Measurements from ENCODE around the gene KDM3B. TPM values are rescaled to one million over a fixed set of nuclear protein-coding genes. Genes with fewer than 3 reads are reported as not detected.
"Not testable (repeated sequence)": the region's sequence is repeated elsewhere in the genome, so short reads cannot be mapped to it uniquely, and the experiment has no call there.

KDM3B gene
- 80.2 TPM for total RNA-seq

GRCh38 chr5:138352071-138352721 lies at the start of gene KDM3B:
TSS of gene KDM3B (plus strand) at chr5:138352685. CDS start at chr5:138352796, 111 bp downstream.
- peak; percentile 90 for DNase-seq

DNA sequence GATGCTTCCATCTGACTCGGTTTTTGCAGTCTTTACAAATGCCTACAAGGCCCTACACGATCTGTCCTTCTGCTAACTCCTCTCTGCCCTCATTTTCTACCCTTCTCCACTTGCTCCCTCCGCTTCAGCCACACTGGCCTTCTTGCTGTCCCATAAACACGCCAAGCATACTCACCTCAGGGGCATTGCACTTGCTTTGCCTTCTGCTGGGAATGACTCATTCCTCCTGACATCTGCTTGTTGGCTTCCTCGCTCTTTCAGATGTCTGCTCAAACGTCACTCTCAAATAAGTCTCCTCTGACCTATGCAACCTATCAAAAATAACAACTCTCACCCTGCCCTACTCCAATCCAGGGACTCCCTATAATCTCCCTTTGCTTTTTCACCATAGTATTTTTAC lies 49.1 kb upstream of the KDM3B start:
- no peak for DNase-seq

DNA sequence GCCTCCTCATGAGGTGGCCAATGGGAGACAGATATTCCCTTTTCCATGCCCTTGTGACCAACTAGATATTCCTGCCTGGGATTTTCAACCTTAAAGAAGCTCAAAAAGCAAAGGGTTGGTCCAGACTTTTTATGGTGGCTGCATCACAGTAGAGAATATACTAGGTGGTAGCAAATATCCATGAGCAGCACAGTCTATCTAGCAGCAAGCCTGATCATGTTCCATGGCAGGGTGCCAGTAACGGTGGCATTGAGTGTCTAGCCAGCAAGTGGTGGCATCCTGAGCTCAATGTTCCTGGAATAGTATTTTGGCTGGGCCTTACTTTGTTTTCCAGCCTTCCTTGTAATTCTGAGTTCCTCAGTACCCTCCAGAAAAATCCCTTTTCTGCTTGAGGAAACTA lies 46.7 kb upstream of the KDM3B start:
- DNase-seq = peak; percentile 73

GRCh38 chr5:138315751-138316278 lies 36.7 kb upstream of the KDM3B start:
- no peak for DNase-seq

GRCh38 chr5:138316355-138316754 lies 36.1 kb upstream of the KDM3B start:
- no peak for DNase-seq

DNA sequence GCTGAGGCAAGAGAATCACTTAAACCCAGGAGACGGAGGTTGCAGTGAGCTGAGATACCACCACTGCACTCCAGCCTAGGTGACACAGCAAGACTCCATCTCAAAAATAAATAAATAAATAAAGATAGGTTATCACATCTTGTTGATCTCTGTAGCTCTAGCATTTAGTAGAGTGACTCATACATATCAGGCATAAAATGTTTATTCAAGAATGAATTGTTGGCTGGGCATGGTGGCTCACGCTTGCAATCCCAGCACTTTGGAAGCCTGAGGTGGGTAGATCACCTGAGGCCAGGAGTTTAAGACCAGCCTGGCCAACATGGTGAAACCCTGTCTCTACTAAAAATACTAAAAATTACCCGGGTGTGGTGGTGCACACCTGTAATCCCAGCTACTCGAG lies 34.3 kb upstream of the KDM3B start:
- DNase-seq = not testable (repeated sequence)

GRCh38 chr5:138330813-138331448 lies 21.6 kb upstream of the KDM3B start:
- no peak for DNase-seq

GRCh38 chr5:138331449-138332368 lies 20.8 kb upstream of the KDM3B start, which contains the start of gene CDC25C:
TSS of gene CDC25C (minus strand) at chr5:138331804. CDS start at chr5:138331180, 624 bp downstream.
- DNase-seq = peak; percentile 100

GRCh38 chr5:138334867-138335447 lies 17.5 kb upstream of the KDM3B start:
- no peak for DNase-seq

GRCh38 chr5:138336952-138337684 lies 15.4 kb upstream of the KDM3B start:
- DNase-seq = peak; percentile 95

DNA sequence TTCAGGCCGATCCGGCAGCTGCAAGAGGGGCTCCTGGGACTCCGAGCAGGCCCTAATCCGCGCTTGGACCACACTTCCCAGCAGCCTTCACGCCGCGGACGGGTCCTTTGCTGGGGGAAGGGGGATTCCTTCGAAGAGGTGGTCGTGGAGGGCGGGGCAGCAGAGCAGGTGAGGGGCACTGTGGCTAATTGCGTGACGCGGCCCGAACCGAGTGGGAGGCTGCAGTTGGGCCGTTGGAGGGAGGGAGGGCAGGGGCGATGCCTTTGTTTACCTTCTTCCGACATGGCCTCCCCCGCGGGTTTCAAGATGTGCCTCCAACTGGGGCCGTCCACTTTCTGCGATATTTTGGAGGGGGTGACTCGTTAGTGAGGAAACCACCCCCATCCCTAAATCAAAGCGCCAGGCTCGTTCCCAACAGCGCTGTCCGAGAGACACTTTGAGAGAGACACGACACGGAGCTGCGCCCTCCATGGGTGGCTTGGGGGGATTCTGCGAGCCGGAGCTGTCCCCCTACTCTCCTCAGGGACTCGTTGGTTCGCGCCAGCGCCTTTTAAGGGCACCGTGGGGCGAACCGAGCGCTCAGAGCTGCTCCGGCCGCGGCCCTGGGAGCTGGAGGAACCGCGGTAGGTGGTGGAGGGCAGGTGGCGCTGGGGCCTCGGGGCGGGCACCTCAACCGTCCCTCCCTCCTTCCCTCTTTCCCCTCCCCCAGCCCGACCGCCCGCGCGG lies 14.6 kb upstream of the KDM3B start, which contains the start of gene FAM53C:
TSS of gene FAM53C (plus strand) at position 582 of the 726 bp plus-strand sequence. CDS start 3,070 bp downstream, outside the sequence.
- peak; percentile 97 for DNase-seq

GRCh38 chr5:138338411-138339090 lies 13.9 kb upstream of the KDM3B start:
- DNase-seq = no peak

DNA sequence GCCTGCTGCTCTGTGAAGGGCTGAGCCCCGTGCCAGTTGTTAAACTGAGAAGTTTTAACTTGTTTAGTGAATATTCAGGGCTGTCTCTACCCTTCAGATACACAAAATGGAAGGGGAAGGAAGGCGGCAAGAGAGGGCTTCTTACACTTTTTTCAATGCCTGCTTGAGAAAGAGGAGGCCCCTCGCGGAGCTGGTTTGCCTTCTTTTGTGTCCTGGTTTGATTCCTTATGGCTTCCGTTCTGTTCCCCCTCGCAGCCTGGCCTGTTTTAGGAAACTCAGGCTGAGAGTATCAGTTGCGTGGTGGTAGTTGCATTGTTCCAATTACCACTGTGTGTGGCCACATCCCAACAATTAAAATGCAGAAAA lies 13.4 kb upstream of the KDM3B start:
- DNase-seq = peak; percentile 60

DNA sequence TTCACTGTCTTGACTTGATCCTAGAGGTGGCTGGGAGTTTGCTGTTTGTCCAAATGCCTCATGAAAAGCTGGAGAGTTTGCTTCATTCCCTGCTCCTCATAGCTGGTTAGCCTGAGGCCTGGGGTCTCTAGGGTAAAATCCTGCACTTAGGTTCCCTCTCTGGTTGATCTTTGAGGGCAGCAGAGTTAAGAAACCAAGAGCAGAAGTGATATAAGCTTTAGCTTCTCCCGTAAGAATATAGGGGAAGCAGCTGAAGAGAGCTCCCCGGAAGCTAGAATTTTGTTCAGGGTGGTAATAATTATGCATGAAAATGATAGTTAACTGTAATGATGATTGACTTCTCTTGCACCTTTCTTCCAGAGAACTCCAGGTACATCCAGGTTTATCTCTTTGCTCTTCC lies 13.0 kb upstream of the KDM3B start:
- DNase-seq = no peak

GRCh38 chr5:138340008-138340407 lies 12.5 kb upstream of the KDM3B start:
- no peak for DNase-seq

- DNase-seq = no peak
Observed at GRCh38 chr5:138344887-138345622, 7.4 kb upstream of the KDM3B start.

- no peak for DNase-seq
Observed at GRCh38 chr5:138346889-138347288, 5.6 kb upstream of the KDM3B start.

DNA sequence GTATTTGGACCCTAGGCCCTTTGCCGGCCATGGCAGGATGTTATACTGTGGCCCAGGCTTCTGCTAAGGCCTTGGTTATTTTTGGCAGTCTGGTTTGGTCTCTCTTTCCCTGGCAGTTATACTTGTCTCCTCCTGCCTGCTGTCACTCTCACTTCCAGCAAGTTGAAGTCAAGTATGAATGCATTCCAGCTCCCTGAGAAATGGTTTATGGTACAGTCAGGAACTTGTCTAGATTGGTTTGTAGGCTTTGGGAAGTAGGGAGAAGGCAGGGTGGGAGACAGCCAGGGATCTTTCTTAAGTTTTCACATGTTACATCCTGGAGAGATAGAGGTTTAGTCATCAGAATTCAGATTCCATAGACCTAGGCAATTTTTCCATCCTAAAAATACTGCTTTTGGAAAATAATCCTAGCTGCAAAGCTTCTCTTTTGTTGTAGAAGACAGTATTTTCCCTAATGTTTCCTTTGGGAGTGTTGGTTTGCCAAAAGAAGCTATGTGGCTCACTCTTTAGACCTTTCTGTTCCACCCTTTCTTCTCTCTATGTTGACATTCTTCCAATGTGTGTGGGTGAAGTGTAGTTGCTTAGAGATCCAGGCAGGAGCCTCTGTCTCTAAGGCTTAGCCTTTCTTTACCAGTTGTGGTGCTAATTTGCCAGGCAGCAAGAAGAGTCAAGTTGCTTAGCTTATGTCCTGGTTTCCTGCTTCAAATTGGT lies 2.5 kb upstream of the KDM3B start:
- no peak for DNase-seq

DNA sequence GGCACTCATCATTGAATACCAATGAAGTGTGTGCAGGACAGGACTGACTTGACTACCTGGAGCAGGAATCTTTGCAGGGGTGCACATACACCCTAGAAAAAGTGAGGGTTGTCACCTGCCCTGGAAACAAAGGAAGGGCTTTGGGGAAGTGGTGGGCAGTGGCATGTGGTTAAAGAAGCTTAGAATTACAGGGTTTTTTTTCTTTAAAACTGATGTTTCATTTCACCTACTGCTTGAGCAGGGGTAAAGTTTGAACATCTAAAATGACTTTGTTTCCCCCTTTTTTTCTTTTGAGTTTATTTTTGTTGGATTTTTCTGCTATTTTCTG lies 2.0 kb upstream of the KDM3B start:
- no peak for DNase-seq

Measured in tongue (tissue), 2 donors.